ENCODE results near the gene CPTP.

The CPTP gene

GRCh38 chr1:1286313-1287261 is 38.0 kb upstream of the CPTP start:
- Mint-ChIP-seq H3K4me3 (no peak overlapping the region), H3K36me3 (ENCODE audit: low read depth) (no peaks in the 10 kb centered on the region), H3K4me1 (ENCODE audit: low read depth) (peaks cover 5% of the 10 kb centered on the region), H3K27me3 (no peaks in the 10 kb centered on the region), H3K9me3 (no peaks in the 10 kb centered on the region), H3K27ac (no peak overlapping the region)
- no peak for DNase-seq

GRCh38 chr1:1287288-1288110 is 37.1 kb upstream of the CPTP start:
- no peaks in the 10 kb centered on the region for H3K27me3 Mint-ChIP-seq
- H3K36me3 Mint-ChIP-seq (ENCODE audit: low read depth): no peaks in the 10 kb centered on the region
- H3K4me1 Mint-ChIP-seq (ENCODE audit: low read depth): peaks cover 5% of the 10 kb centered on the region
- H3K9me3 Mint-ChIP-seq: no peaks in the 10 kb centered on the region
- no peak overlapping the region for H3K27ac Mint-ChIP-seq
- no peak overlapping the region for H3K4me3 Mint-ChIP-seq
- no peak for DNase-seq

GRCh38 chr1:1290238-1290731 is 34.3 kb upstream of the CPTP start:
- H3K9me3 Mint-ChIP-seq: no peaks in the 10 kb centered on the region
- no peaks in the 10 kb centered on the region for H3K4me1 Mint-ChIP-seq (ENCODE audit: low read depth)
- H3K27ac Mint-ChIP-seq: peak overlapping the region; percentile 11
- H3K36me3 Mint-ChIP-seq (ENCODE audit: low read depth): peaks cover 4% of the 10 kb centered on the region
- no peaks in the 10 kb centered on the region for H3K27me3 Mint-ChIP-seq
- no peak overlapping the region for H3K4me3 Mint-ChIP-seq
- DNase-seq: peak; percentile 72

- Mint-ChIP-seq H3K36me3 (ENCODE audit: low read depth) (peaks cover 6% of the 10 kb centered on the region), H3K9me3 (no peaks in the 10 kb centered on the region), H3K27ac (no peak overlapping the region), H3K4me3 (no peak overlapping the region), H3K27me3 (no peaks in the 10 kb centered on the region), H3K4me1 (ENCODE audit: low read depth) (no peaks in the 10 kb centered on the region)
- DNase-seq: no peak
Measured at GRCh38 chr1:1291023-1291528, 33.5 kb upstream of the CPTP start.

GRCh38 chr1:1291548-1292441 is 32.8 kb upstream of the CPTP start:
- Mint-ChIP-seq H3K9me3 (no peaks in the 10 kb centered on the region), H3K27me3 (no peaks in the 10 kb centered on the region), H3K27ac (no peak overlapping the region), H3K4me3 (no peak overlapping the region), H3K36me3 (ENCODE audit: low read depth) (peaks cover 6% of the 10 kb centered on the region), H3K4me1 (ENCODE audit: low read depth) (no peaks in the 10 kb centered on the region)
- DNase-seq: peak; percentile 74

- H3K4me3 Mint-ChIP-seq: no peak overlapping the region
- no peak for DNase-seq
- H3K4me1 Mint-ChIP-seq (ENCODE audit: low read depth): no peaks in the 10 kb centered on the region
- peaks cover 6% of the 10 kb centered on the region for H3K36me3 Mint-ChIP-seq (ENCODE audit: low read depth)
- no peaks in the 10 kb centered on the region for H3K27me3 Mint-ChIP-seq
- H3K27ac Mint-ChIP-seq: no peak overlapping the region
- H3K9me3 Mint-ChIP-seq: no peaks in the 10 kb centered on the region
Measured at GRCh38 chr1:1292442-1292779, 32.2 kb upstream of the CPTP start.

- H3K27me3 Mint-ChIP-seq: no peaks in the 10 kb centered on the region
- no peak for DNase-seq
- H3K4me3 Mint-ChIP-seq: no peak overlapping the region
- no peaks in the 10 kb centered on the region for H3K4me1 Mint-ChIP-seq (ENCODE audit: low read depth)
- no peaks in the 10 kb centered on the region for H3K9me3 Mint-ChIP-seq
- no peak overlapping the region for H3K27ac Mint-ChIP-seq
- peaks cover 6% of the 10 kb centered on the region for H3K36me3 Mint-ChIP-seq (ENCODE audit: low read depth)
Measured at GRCh38 chr1:1292851-1293250, 31.8 kb upstream of the CPTP start.

GRCh38 chr1:1293263-1294249 is 31.0 kb upstream of the CPTP start:
- Mint-ChIP-seq H3K27ac (no peak overlapping the region), H3K4me1 (ENCODE audit: low read depth) (no peaks in the 10 kb centered on the region), H3K9me3 (no peaks in the 10 kb centered on the region), H3K4me3 (no peak overlapping the region), H3K36me3 (ENCODE audit: low read depth) (peaks cover 8% of the 10 kb centered on the region), H3K27me3 (no peaks in the 10 kb centered on the region)
- no peak for DNase-seq

GRCh38 chr1:1294250-1294890 is 30.2 kb upstream of the CPTP start:
- Mint-ChIP-seq H3K4me3 (no peak overlapping the region), H3K36me3 (ENCODE audit: low read depth) (peaks cover 8% of the 10 kb centered on the region), H3K27me3 (no peaks in the 10 kb centered on the region), H3K4me1 (ENCODE audit: low read depth) (no peaks in the 10 kb centered on the region), H3K27ac (no peak overlapping the region), H3K9me3 (no peaks in the 10 kb centered on the region)
- DNase-seq: no peak

- DNase-seq: no peak
- Mint-ChIP-seq H3K36me3 (ENCODE audit: low read depth) (peaks cover 8% of the 10 kb centered on the region), H3K27ac (no peak overlapping the region), H3K4me1 (ENCODE audit: low read depth) (no peaks in the 10 kb centered on the region), H3K4me3 (no peak overlapping the region), H3K9me3 (no peaks in the 10 kb centered on the region), H3K27me3 (no peaks in the 10 kb centered on the region)
Measured at GRCh38 chr1:1295154-1295923, 29.3 kb upstream of the CPTP start.

- Mint-ChIP-seq H3K4me3 (no peak overlapping the region), H3K9me3 (no peaks in the 10 kb centered on the region), H3K27ac (no peak overlapping the region), H3K27me3 (no peaks in the 10 kb centered on the region), H3K4me1 (ENCODE audit: low read depth) (no peaks in the 10 kb centered on the region), H3K36me3 (ENCODE audit: low read depth) (peaks cover 8% of the 10 kb centered on the region)
- no peak for DNase-seq
Measured at GRCh38 chr1:1296070-1297061, 28.2 kb upstream of the CPTP start.

All from activated T-cell treated with anti-CD3 and anti-CD28 coated beads, Interleukin-2, amount 50 U/mL, for 24 hours (primary cell).